ENCODE results near the gene NREP. TPM values are rescaled to one million over a fixed set of nuclear protein-coding genes. Genes with fewer than 3 reads are reported as not detected.

NREP gene
- total and polyA plus RNA-seq, 10 donors = 12.9 to 54.5 (median 32.9) TPM

GRCh38 chr5:111755345-111755941, 1.6 kb downstream of the NREP start:
- 50 to 64% (median 60%) methylated on average over 8 of the region's 8 CpGs for WGBS, 5 donors
- Histone ChIP-seq H3K4me3 (peak overlapping the region in 5 of 8 donors; percentile 55 to 87 (median 63)), H3K36me3 (no peaks in the 10 kb centered on the region), H3K27ac (peak overlapping the region in 5 of 8 donors; percentile 1 to 91 (median 86)), H3K27me3 (replicated peaks in 1 of 7) (peaks cover 0 to 7% (median 0%) of the 10 kb centered on the region in 7 donors), H3K9me3 (no peaks in the 10 kb centered on the region), H3K4me1 (peaks cover 0 to 42% (median 30%) of the 10 kb centered on the region in 6 donors)
- TF ChIP-seq POLR2A (IDR thresholded peaks at IDR 0.05) = no peak
- TF ChIP-seq POLR2AphosphoS5 (IDR thresholded peaks at IDR 0.05) = no peak
- no peak for TF ChIP-seq CTCF (IDR thresholded peaks at IDR 0.05 in 8 of 11, conservative IDR thresholded peaks at IDR 0.05 in 3 of 11)
- DNase-seq = no peak
- intact Hi-C loops (cut with DNase I; ENCODE audit: low total_unique reads) = loop anchor here (10.0 kb wide), 1 partner anchor 389 kb away; no protein-coding TSS in a partner anchor

GRCh38 chr5:111753884-111754589, 3.0 kb downstream of the NREP start:
- 71 to 80% (median 73%) methylated on average over 3 of the region's 3 CpGs for WGBS, 5 donors

GRCh38 chr5:111752426-111752965, 4.5 kb downstream of the NREP start:
- 92 to 100% (median 95%) methylated on average over 2 of the region's 2 CpGs for WGBS, 5 donors
- Histone ChIP-seq H3K4me1 (peaks cover 0 to 41% (median 23%) of the 10 kb centered on the region in 6 donors), H3K9me3 (no peaks in the 10 kb centered on the region), H3K36me3 (no peaks in the 10 kb centered on the region), H3K4me3 (no peak overlapping the region), H3K27ac (no peak overlapping the region), H3K27me3 (replicated peaks in 1 of 7) (no peaks in the 10 kb centered on the region)
- DNase-seq = no peak
- TF ChIP-seq POLR2A (IDR thresholded peaks at IDR 0.05) (no peak), POLR2AphosphoS5 (IDR thresholded peaks at IDR 0.05) (no peak), CTCF (IDR thresholded peaks at IDR 0.05 in 8 of 11, conservative IDR thresholded peaks at IDR 0.05 in 3 of 11) (no peak)
- intact Hi-C loops (cut with DNase I; ENCODE audit: low total_unique reads) = loop anchor here (10.0 kb wide), 1 partner anchor 392 kb away; no protein-coding TSS in a partner anchor

More at GRCh38 chr5:111753884-111754589, 3.0 kb downstream of the NREP start:
- H3K27me3 ChIP-seq (replicated peaks in 1 of 7) = peaks cover 0 to 7% (median 0%) of the 10 kb centered on the region in 7 donors
- no peaks in the 10 kb centered on the region for H3K9me3 ChIP-seq
- peaks cover 0 to 43% (median 30%) of the 10 kb centered on the region in 6 donors for H3K4me1 ChIP-seq
- TF ChIP-seq POLR2AphosphoS5 (IDR thresholded peaks at IDR 0.05) (no peak), POLR2A (IDR thresholded peaks at IDR 0.05) (no peak), CTCF (IDR thresholded peaks at IDR 0.05 in 8 of 11, conservative IDR thresholded peaks at IDR 0.05 in 3 of 11) (no peak)
- intact Hi-C loops (cut with DNase I; ENCODE audit: low total_unique reads) = loop anchor here (10.0 kb wide), 1 partner anchor 391 kb away; no protein-coding TSS in a partner anchor
- no peak overlapping the region for H3K4me3 ChIP-seq
- H3K27ac ChIP-seq = no peak overlapping the region
- no peaks in the 10 kb centered on the region for H3K36me3 ChIP-seq
- no peak for DNase-seq

Measured in spleen (tissue), 11 donors.